Liver (tissue), 2 donors: ENCODE measurements around the gene IWS1.
A peak's percentile ranks its signal among the peaks of the same experiment; 100 is the strongest.

Experiments used
- HNF4A ChIP-seq, 2 donors: conservative IDR thresholded peaks; 2 replicates each; pipeline ENCODE4 v1.6.1; 2016; ENCODE audit warnings: antibody characterized with exemption in 2 of 2, mild to moderate bottlenecking in 2 of 2
- TAF1 ChIP-seq: conservative IDR thresholded peaks from 2 replicates; pipeline ENCODE4 v1.6.1; 2016; ENCODE audit warnings: antibody characterized with exemption, mild to moderate bottlenecking
- donor health status: healthy.

GRCh38 chr2:127469974-127470373 lies 56.3 kb downstream of the IWS1 start:
- TF ChIP-seq TAF1 (no peak), HNF4A (conservative IDR thresholded peaks at IDR 0.05) (peak; percentile 21 to 23)
